Uterus (tissue), 4 donors: ENCODE results near the gene EYA4. TPM values are rescaled to one million over a fixed set of nuclear protein-coding genes. Genes with fewer than 3 reads are reported as not detected.

Source experiments
- DNase-seq, 2 donors: peaks; one replicate each; pipeline ENCODE4 v3.0.0-alpha.2; 2019 to 2020
- H3K27ac ChIP-seq, 2 donors: fragments of 200-600 bp; sonication (generic); 1 replicate in 1 of 2; 2 replicates in 1 of 2; pipeline ENCODE4 v1.5.1; 2016 to 2018
- H3K27me3 ChIP-seq, 2 donors: fragments of 200-600 bp; sonication (generic); one replicate each; pipeline ENCODE4 v1.5.1; 2018 to 2019; ENCODE audit warnings: control low read depth in 1 of 2
- H3K36me3 ChIP-seq, 2 donors: fragments of 200-600 bp; sonication (generic); one replicate each; pipeline ENCODE4 v1.5.1; 2019; ENCODE audit warnings: control low read depth in 1 of 2
- H3K4me1 ChIP-seq, 2 donors: fragments of 200-600 bp; sonication (generic); one replicate each; pipeline ENCODE4 v1.5.1; 2018 to 2019; ENCODE audit warnings: control low read depth in 1 of 2
- H3K4me3 ChIP-seq, 2 donors: fragments of 200-600 bp; sonication (generic); 1 replicate in 1 of 2; 2 replicates in 1 of 2; pipeline ENCODE4 v1.5.1; 2018 to 2019; ENCODE audit warnings: mild to moderate bottlenecking in 1 of 2
- H3K9me3 ChIP-seq, 2 donors: fragments of 200-600 bp; sonication (generic); one replicate each; pipeline ENCODE4 v1.5.1; 2019; ENCODE audit warnings: control low read depth in 1 of 2
- CTCF ChIP-seq, 4 experiments: fragments of 200-600 bp in 2 of 4; fragments of 450-650 bp in 2 of 4; sonication (generic) in 2 of 4; IDR thresholded peaks; one replicate each; pipeline ENCODE4 v1.5.1; 2016 to 2019; ENCODE audit warnings: antibody characterized with exemption in 4 of 4, mild to moderate bottlenecking in 2 of 4, moderate library complexity in 1 of 4
- POLR2A ChIP-seq, 2 donors: fragments of 450-650 bp; IDR thresholded peaks; one replicate each; pipeline ENCODE4 v1.6.1; 2016; ENCODE audit warnings: antibody characterized with exemption in 2 of 2, mild to moderate bottlenecking in 1 of 2, moderate library complexity in 1 of 2
- intact Hi-C: fragments of 100-400 bp; cut with DNase I; formaldehyde crosslinking; loops from one replicate; pipeline ENCODE4 v1.15.1; 2023; ENCODE audit warnings: low total_unique reads
- total RNA-seq, 4 donors: library from RNA; depleted of rRNA in 3 of 4; stranded (reverse); fragments of >200 nt in 3 of 4; gene quantifications; one replicate each; pipeline versions ENCODE4 v1.1.0 to v1.2.4, GENCODE V29; 2014 to 2023
- donor health status: DM: yes; HTN: yes; CAD: no.

The EYA4 gene
- total RNA-seq, 4 donors from 2014 or later, result 2.0 to 8.8 (median 8.4) TPM; not detected in 1

GRCh38 chr6:133247581-133247980 lies 6.4 kb downstream of the EYA4 start:
- no peak overlapping the region for H3K4me3 ChIP-seq
- peaks cover 0 to 32% of the 10 kb centered on the region in 2 donors for H3K27me3 ChIP-seq
- no peak for TF ChIP-seq POLR2A (IDR thresholded peaks at IDR 0.05)
- no peak for TF ChIP-seq CTCF (IDR thresholded peaks at IDR 0.05)
- intact Hi-C loops, result no loop called here
- no peaks in the 10 kb centered on the region for H3K4me1 ChIP-seq
- H3K27ac ChIP-seq, result no peak overlapping the region
- peaks cover 0 to 2% of the 10 kb centered on the region in 2 donors for H3K36me3 ChIP-seq
- no peak for DNase-seq
- no peaks in the 10 kb centered on the region for H3K9me3 ChIP-seq

GRCh38 chr6:133248241-133249001 lies 7.3 kb downstream of the EYA4 start:
- Histone ChIP-seq H3K9me3 (no peaks in the 10 kb centered on the region), H3K4me1 (no peaks in the 10 kb centered on the region), H3K4me3 (no peak overlapping the region), H3K27ac (no peak overlapping the region), H3K27me3 (peaks cover 0 to 26% of the 10 kb centered on the region in 2 donors), H3K36me3 (peaks cover 0 to 2% of the 10 kb centered on the region in 2 donors)
- TF ChIP-seq POLR2A (IDR thresholded peaks at IDR 0.05), result no peak
- TF ChIP-seq CTCF (IDR thresholded peaks at IDR 0.05), result no peak
- no peak for DNase-seq
- intact Hi-C loops, result no loop called here

- no peak overlapping the region for H3K4me3 ChIP-seq
- H3K9me3 ChIP-seq, result no peaks in the 10 kb centered on the region
- no peaks in the 10 kb centered on the region for H3K36me3 ChIP-seq
- no peaks in the 10 kb centered on the region for H3K4me1 ChIP-seq
- DNase-seq, result no peak
- H3K27ac ChIP-seq, result no peak overlapping the region
- H3K27me3 ChIP-seq, result peaks cover 0 to 3% of the 10 kb centered on the region in 2 donors
- no peak for TF ChIP-seq POLR2A (IDR thresholded peaks at IDR 0.05)
- TF ChIP-seq CTCF (IDR thresholded peaks at IDR 0.05), result no peak
- intact Hi-C loops, result no loop called here
Observed at GRCh38 chr6:133251688-133252087, 10.5 kb downstream of the EYA4 start.

- intact Hi-C loops, result no loop called here
- TF ChIP-seq POLR2A (IDR thresholded peaks at IDR 0.05) (no peak), CTCF (IDR thresholded peaks at IDR 0.05) (no peak)
- Histone ChIP-seq H3K27ac (no peak overlapping the region), H3K9me3 (no peaks in the 10 kb centered on the region), H3K4me3 (no peak overlapping the region), H3K4me1 (no peaks in the 10 kb centered on the region), H3K27me3 (no peaks in the 10 kb centered on the region), H3K36me3 (no peaks in the 10 kb centered on the region)
- no peak for DNase-seq
Observed at GRCh38 chr6:133254552-133255228, 13.5 kb downstream of the EYA4 start.

- no peak for TF ChIP-seq CTCF (IDR thresholded peaks at IDR 0.05)
- no peak for TF ChIP-seq POLR2A (IDR thresholded peaks at IDR 0.05)
- H3K9me3 ChIP-seq, result no peaks in the 10 kb centered on the region
- intact Hi-C loops, result no loop called here
- no peak overlapping the region for H3K4me3 ChIP-seq
- DNase-seq, result no peak
- H3K36me3 ChIP-seq, result no peaks in the 10 kb centered on the region
- no peak overlapping the region for H3K27ac ChIP-seq
- H3K27me3 ChIP-seq, result no peaks in the 10 kb centered on the region
- H3K4me1 ChIP-seq, result no peaks in the 10 kb centered on the region
Observed at GRCh38 chr6:133257545-133258105, 16.5 kb downstream of the EYA4 start.
